HepG2 (cell line): ENCODE data around the gene R3HDM1. TPM values are rescaled to one million over a fixed set of nuclear protein-coding genes. Genes with fewer than 3 reads are reported as not detected.

Source experiments
- AGO1 ChIP-seq: fragments of 200-400 bp; formaldehyde crosslinking; IDR thresholded peaks from 2 replicates; pipeline ENCODE4 v1.6.1; 2017; ENCODE audit warnings: mild to moderate bottlenecking, low read depth, low read length, moderate library complexity; ENCODE audit not compliant: poor library complexity, severe bottlenecking
- FOXA3 ChIP-seq: IDR thresholded peaks from 2 replicates; pipeline ENCODE4 v1.6.1; 2016; ENCODE audit warnings: missing genetic modification reagents, missing compliant biosample characterization
- RCOR2 ChIP-seq: IDR thresholded peaks from 2 replicates; pipeline ENCODE4 v1.6.1; 2016; ENCODE audit warnings: missing biosample characterization, missing genetic modification reagents
- SMAD3 ChIP-seq: sonication (generic); formaldehyde crosslinking; IDR thresholded peaks from 2 replicates; pipeline ENCODE4 v1.4.0; 2020; ENCODE audit warnings: missing genetic modification reagents
- SOX5 ChIP-seq: IDR thresholded peaks from 2 replicates; pipeline ENCODE4 v1.6.1; 2016; ENCODE audit warnings: borderline replicate concordance
- TCF7 ChIP-seq: sonication (generic); IDR thresholded peaks from 2 replicates; pipeline ENCODE4 v1.6.1; 2016; ENCODE audit warnings: antibody characterized with exemption, low read depth
- ZBTB10 ChIP-seq: sonication (generic); formaldehyde crosslinking; IDR thresholded peaks from 2 replicates; pipeline ENCODE4 v1.4.0; 2020; ENCODE audit warnings: missing genetic modification reagents, borderline replicate concordance
- ZNF329 ChIP-seq: sonication (generic); formaldehyde crosslinking; IDR thresholded peaks from 2 replicates; pipeline ENCODE4 v1.9.0; 2021; ENCODE audit warnings: low read depth, mild to moderate bottlenecking, missing genetic modification reagents
- ZNF609 ChIP-seq: sonication (generic); formaldehyde crosslinking; IDR thresholded peaks from 2 replicates; pipeline ENCODE4 v1.4.0; 2020; ENCODE audit warnings: mild to moderate bottlenecking, missing genetic modification reagents, borderline replicate concordance
- ZNF644 ChIP-seq: IDR thresholded peaks from 2 replicates; pipeline ENCODE4 v1.6.1; 2016; ENCODE audit warnings: low read depth
- ZNF749 ChIP-seq: sonication (generic); formaldehyde crosslinking; IDR thresholded peaks from 2 replicates; pipeline ENCODE4 v1.8.0; 2022; ENCODE audit warnings: mild to moderate bottlenecking, missing genetic modification reagents, moderate library complexity, borderline replicate concordance
- ZNF761 ChIP-seq: sonication (generic); formaldehyde crosslinking; conservative IDR thresholded peaks from 2 replicates; pipeline ENCODE4 v1.4.0; 2020; ENCODE audit warnings: mild to moderate bottlenecking, missing genetic modification reagents
- polyA plus RNA-seq, 8 experiments: library from polyadenylated mRNA; depleted of rRNA in 3 of 8; stranded (reverse) in 7 of 8; unstranded in 1 of 8; fragments of >200 nt; fragmentation: Illumina TruSeq in 4 of 8; extraction: Trizol in 4 of 8; gene quantifications; 2 replicates each; pipeline versions ENCODE4 v1.2.1 to v1.2.3, GENCODE V29; 2011 to 2016; ENCODE audit warnings: low read depth in 4 of 8, missing spikeins in 1 of 8, mixed read lengths in 1 of 8; ENCODE audit not compliant: insufficient read depth in 1 of 8
- total RNA-seq, 5 experiments: library from RNA; depleted of rRNA; stranded (reverse); fragments of >200 nt; fragmentation: Illumina TruSeq; extraction: Trizol; gene quantifications; 2 replicates each; pipeline ENCODE4 v1.2.3, GENCODE V29; 2016; ENCODE audit warnings: low read depth in 1 of 5
- TF ChIP-seq, protein P1 (sequence below): sonication (generic); formaldehyde crosslinking; IDR thresholded peaks from 2 replicates; pipeline ENCODE4 v1.4.0; 2020; ENCODE audit warnings: missing genetic modification reagents

Gene R3HDM1
- total and polyA plus RNA-seq, 2 of the 13 experiments (the other 11 are each of a cell fraction or from before 2014, with no cell fraction given), result 15.7 to 54.3 TPM

- TF ChIP-seq ZNF609 (peak; percentile 49; the same call in 1 of the 2 replicates), ZNF329 (CRISPR knock-in tag) (0 out of 2 replicates have a peak, but pooled peaks have one; percentile 39), RCOR2 (CRISPR knock-in tag) (no peak), FOXA3 (CRISPR knock-in tag) (no peak), TCF7 (no peak), SMAD3 (CRISPR knock-in tag) (no peak), ZBTB10 (peak; percentile 63; the same call in 1 of the 2 replicates), ZNF761 (CRISPR knock-in tag) (no peak; the same call in 1 of the 2 replicates), ZNF644 (CRISPR knock-in tag) (peak; percentile 32; the same call in 1 of the 2 replicates), SOX5 (no peak), ZNF749 (CRISPR knock-in tag) (peak; percentile 90), AGO1 (peak; percentile 29)
- TF ChIP-seq, protein P1, sequence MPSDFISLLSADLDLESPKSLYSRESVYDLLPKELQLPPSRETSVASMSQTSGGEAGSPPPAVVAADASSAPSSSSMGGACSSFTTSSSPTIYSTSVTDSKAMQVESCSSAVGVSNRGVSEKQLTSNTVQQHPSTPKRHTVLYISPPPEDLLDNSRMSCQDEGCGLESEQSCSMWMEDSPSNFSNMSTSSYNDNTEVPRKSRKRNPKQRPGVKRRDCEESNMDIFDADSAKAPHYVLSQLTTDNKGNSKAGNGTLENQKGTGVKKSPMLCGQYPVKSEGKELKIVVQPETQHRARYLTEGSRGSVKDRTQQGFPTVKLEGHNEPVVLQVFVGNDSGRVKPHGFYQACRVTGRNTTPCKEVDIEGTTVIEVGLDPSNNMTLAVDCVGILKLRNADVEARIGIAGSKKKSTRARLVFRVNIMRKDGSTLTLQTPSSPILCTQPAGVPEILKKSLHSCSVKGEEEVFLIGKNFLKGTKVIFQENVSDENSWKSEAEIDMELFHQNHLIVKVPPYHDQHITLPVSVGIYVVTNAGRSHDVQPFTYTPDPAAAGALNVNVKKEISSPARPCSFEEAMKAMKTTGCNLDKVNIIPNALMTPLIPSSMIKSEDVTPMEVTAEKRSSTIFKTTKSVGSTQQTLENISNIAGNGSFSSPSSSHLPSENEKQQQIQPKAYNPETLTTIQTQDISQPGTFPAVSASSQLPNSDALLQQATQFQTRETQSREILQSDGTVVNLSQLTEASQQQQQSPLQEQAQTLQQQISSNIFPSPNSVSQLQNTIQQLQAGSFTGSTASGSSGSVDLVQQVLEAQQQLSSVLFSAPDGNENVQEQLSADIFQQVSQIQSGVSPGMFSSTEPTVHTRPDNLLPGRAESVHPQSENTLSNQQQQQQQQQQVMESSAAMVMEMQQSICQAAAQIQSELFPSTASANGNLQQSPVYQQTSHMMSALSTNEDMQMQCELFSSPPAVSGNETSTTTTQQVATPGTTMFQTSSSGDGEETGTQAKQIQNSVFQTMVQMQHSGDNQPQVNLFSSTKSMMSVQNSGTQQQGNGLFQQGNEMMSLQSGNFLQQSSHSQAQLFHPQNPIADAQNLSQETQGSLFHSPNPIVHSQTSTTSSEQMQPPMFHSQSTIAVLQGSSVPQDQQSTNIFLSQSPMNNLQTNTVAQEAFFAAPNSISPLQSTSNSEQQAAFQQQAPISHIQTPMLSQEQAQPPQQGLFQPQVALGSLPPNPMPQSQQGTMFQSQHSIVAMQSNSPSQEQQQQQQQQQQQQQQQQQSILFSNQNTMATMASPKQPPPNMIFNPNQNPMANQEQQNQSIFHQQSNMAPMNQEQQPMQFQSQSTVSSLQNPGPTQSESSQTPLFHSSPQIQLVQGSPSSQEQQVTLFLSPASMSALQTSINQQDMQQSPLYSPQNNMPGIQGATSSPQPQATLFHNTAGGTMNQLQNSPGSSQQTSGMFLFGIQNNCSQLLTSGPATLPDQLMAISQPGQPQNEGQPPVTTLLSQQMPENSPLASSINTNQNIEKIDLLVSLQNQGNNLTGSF (CRISPR knock-in tag), result no peak; the same call in 1 of the 2 replicates
These were observed at the start of gene R3HDM1 (continued) for GRCh38 chr2:135531231-135532197.
